HL-60 (cell line): Measurements from ENCODE around the gene E2F8.

Experiments
- DNase-seq, 2 experiments: peaks; one replicate each; pipeline ENCODE4 v3.0.0-alpha.2; 2010 to 2020; ENCODE audit warnings: low read depth in 1 of 2, low spot score in 1 of 2
- H3K27ac ChIP-seq: fragments of 250-450 bp; sonication (Bioruptor Pico); replicated peaks from 2 replicates; pipeline ENCODE4 v1.5.1; 2020; ENCODE audit warnings: mild to moderate bottlenecking, moderate library complexity
- H3K27me3 ChIP-seq: fragments of 250-450 bp; sonication (Bioruptor Pico); 2 replicates; pipeline ENCODE4 v1.5.1; 2021; ENCODE audit warnings: mild to moderate bottlenecking, moderate library complexity; ENCODE audit not compliant: insufficient read depth, poor library complexity, severe bottlenecking
- H3K4me3 ChIP-seq: replicated peaks from 2 replicates; pipeline ENCODE4 v1.5.1; 2011; ENCODE audit warnings: mild to moderate bottlenecking, control low read depth, low read length; ENCODE audit not compliant: insufficient read depth
- CTCF ChIP-seq: IDR thresholded peaks from one replicate; pipeline ENCODE4 v1.5.1; 2011; ENCODE audit warnings: low read length, control low read depth, inconsistent platforms; ENCODE audit not compliant: insufficient read depth
- GABPA ChIP-seq: IDR thresholded peaks from 2 replicates; pipeline ENCODE4 v1.6.1; 2012; ENCODE audit warnings: low read depth
- POLR2AphosphoS5 ChIP-seq: IDR thresholded peaks from 2 replicates; pipeline ENCODE4 v1.6.1; 2012; ENCODE audit warnings: low read depth
- REST ChIP-seq: IDR thresholded peaks from 2 replicates; pipeline ENCODE4 v1.6.1; 2012; ENCODE audit warnings: low read depth; ENCODE audit not compliant: insufficient replicate concordance
- SPI1 ChIP-seq: IDR thresholded peaks from 2 replicates; pipeline ENCODE4 v1.6.1; 2012; ENCODE audit warnings: low read depth, mild to moderate bottlenecking, borderline replicate concordance

E2F8 gene

GRCh38 chr11:19191530-19192169 lies 49.1 kb downstream of the E2F8 start:
- no peak for TF ChIP-seq CTCF
- TF ChIP-seq GABPA: no peak
- TF ChIP-seq POLR2AphosphoS5: no peak
- no peak for TF ChIP-seq REST
- no peak for TF ChIP-seq SPI1
- Histone ChIP-seq H3K27me3 (peaks cover 4% of the 10 kb centered on the region), H3K27ac (no peak overlapping the region), H3K4me3 (no peak overlapping the region)
- no peak for DNase-seq

- Histone ChIP-seq H3K4me3 (no peak overlapping the region), H3K27me3 (peaks cover 4% of the 10 kb centered on the region), H3K27ac (no peak overlapping the region)
- no peak for TF ChIP-seq GABPA
- no peak for TF ChIP-seq POLR2AphosphoS5
- no peak for TF ChIP-seq REST
- TF ChIP-seq CTCF: no peak
- no peak for TF ChIP-seq SPI1
- DNase-seq: no peak
Measured at GRCh38 chr11:19187833-19188258, 52.9 kb downstream of the E2F8 start.

GRCh38 chr11:19187114-19187832 lies 53.5 kb downstream of the E2F8 start:
- TF ChIP-seq POLR2AphosphoS5: no peak
- no peak overlapping the region for H3K27ac ChIP-seq
- H3K4me3 ChIP-seq: no peak overlapping the region
- DNase-seq: no peak
- peaks cover 4% of the 10 kb centered on the region for H3K27me3 ChIP-seq

GRCh38 chr11:19185516-19186052 lies 55.2 kb downstream of the E2F8 start:
- H3K27me3 ChIP-seq: peaks cover 4% of the 10 kb centered on the region
- no peak for TF ChIP-seq POLR2AphosphoS5
- no peak for TF ChIP-seq SPI1
- no peak for TF ChIP-seq CTCF
- no peak for TF ChIP-seq REST
- no peak for TF ChIP-seq GABPA
- no peak for DNase-seq
- no peak overlapping the region for H3K27ac ChIP-seq
- no peak overlapping the region for H3K4me3 ChIP-seq
